Breast epithelium (tissue), 4 donors: ENCODE results near the gene FLNB. TPM values are rescaled to one million over a fixed set of nuclear protein-coding genes. Genes with fewer than 3 reads are reported as not detected.

Source experiments
- DNase-seq, 2 donors: peaks; one replicate each; pipeline ENCODE4 v3.0.0-alpha.2; 2019; ENCODE audit warnings: low spot score in 2 of 2
- H3K27ac ChIP-seq, 2 donors: fragments of 200-600 bp; sonication (generic) in 1 of 2; one replicate each; pipeline ENCODE4 v1.5.1; 2016 to 2019; ENCODE audit warnings: mild to moderate bottlenecking in 1 of 2
- H3K27me3 ChIP-seq, 2 donors: fragments of 200-600 bp; sonication (generic) in 1 of 2; one replicate each; pipeline versions ENCODE4 v1.5.1 to v1.6.0; 2017 to 2019; ENCODE audit warnings: control low read depth in 1 of 2, mild to moderate bottlenecking in 1 of 2
- H3K36me3 ChIP-seq: fragments of 200-600 bp; one replicate; pipeline ENCODE4 v1.5.1; 2019
- H3K4me1 ChIP-seq, 2 donors: fragments of 200-600 bp; sonication (generic); one replicate each; pipeline ENCODE4 v1.5.1; 2016 to 2019; ENCODE audit warnings: control low read depth in 1 of 2
- H3K4me3 ChIP-seq, 3 donors: fragments of 200-600 bp; sonication (generic); 1 replicate in 2 of 3; 2 replicates in 1 of 3; pipeline ENCODE4 v1.5.1; 2016 to 2019; ENCODE audit warnings: mild to moderate bottlenecking in 3 of 3, moderate library complexity in 2 of 3
- H3K9me3 ChIP-seq, 2 donors: fragments of 200-600 bp; sonication (generic) in 1 of 2; one replicate each; pipeline ENCODE4 v1.5.1; 2016 to 2019; ENCODE audit warnings: control low read depth in 1 of 2
- POLR2A ChIP-seq: fragments of 450-650 bp; IDR thresholded peaks from one replicate; pipeline ENCODE4 v1.6.1; 2016; ENCODE audit warnings: antibody characterized with exemption, mild to moderate bottlenecking, moderate library complexity
- POLR2AphosphoS5 ChIP-seq, 3 donors: sonication (generic); formaldehyde crosslinking; IDR thresholded peaks; one replicate each; pipeline ENCODE4 v1.6.1; 2017; ENCODE audit warnings: antibody characterized with exemption in 3 of 3
- intact Hi-C: fragments of 100-400 bp; cut with DNase I; formaldehyde crosslinking; loops from one replicate; pipeline ENCODE4 v1.15.1; 2023; ENCODE audit warnings: low total_unique reads
- total RNA-seq, 3 donors: library from RNA; depleted of rRNA; stranded (reverse); fragments of >200 nt; gene quantifications; one replicate each; pipeline ENCODE4 v1.1.0, GENCODE V29; 2016
- TF ChIP-seq, protein P1 (sequence below), 3 donors: fragments of 450-650 bp; IDR thresholded peaks; one replicate each; pipeline ENCODE4 v1.5.1; 2016 to 2017; ENCODE audit warnings: antibody characterized with exemption in 3 of 3, mild to moderate bottlenecking in 3 of 3, moderate library complexity in 3 of 3

FLNB gene
- total RNA-seq, 3 donors from 2014 or later: 40.3 to 242 (median 164) TPM

DNA sequence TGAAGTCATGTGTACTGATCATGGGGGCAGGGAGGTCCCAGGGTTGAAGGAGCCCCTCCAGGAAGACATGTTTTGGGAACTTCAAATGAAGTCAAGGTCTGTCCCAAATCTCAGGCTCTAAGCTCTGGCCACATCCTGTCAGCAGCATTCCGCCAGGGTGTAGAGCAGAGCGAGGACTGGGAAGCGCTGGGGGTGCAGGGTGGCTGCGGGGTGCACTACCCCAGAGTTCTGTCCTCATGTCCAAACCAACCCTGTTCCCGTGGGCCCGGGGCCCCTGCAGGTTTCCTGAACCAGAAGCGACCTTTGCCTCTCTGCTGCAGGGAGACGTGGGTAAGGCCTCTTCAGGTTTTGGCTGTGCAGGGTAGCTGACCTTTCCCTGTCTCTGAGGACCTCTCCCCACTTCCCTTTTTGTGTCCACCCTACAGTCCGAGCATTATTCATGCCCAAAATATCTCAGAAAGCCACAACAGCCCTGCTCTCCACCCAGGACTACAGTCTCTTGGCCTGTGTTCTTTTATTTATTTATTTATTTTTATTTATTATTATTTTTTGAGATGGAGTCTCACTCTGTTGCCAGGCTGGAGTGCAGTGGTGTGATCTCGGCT, 26.6 kb upstream of the FLNB start:
- Histone ChIP-seq H3K4me1 (no peaks in the 10 kb centered on the region), H3K27ac (no peak overlapping the region), H3K27me3 (no peaks in the 10 kb centered on the region), H3K4me3 (no peak overlapping the region), H3K9me3 (no peaks in the 10 kb centered on the region), H3K36me3 (no peaks in the 10 kb centered on the region)
- no peak for DNase-seq
- intact Hi-C loops: no loop called here
- TF ChIP-seq POLR2A: no peak
- no peak for TF ChIP-seq POLR2AphosphoS5 (IDR thresholded peaks at IDR 0.05)
- TF ChIP-seq, protein P1, sequence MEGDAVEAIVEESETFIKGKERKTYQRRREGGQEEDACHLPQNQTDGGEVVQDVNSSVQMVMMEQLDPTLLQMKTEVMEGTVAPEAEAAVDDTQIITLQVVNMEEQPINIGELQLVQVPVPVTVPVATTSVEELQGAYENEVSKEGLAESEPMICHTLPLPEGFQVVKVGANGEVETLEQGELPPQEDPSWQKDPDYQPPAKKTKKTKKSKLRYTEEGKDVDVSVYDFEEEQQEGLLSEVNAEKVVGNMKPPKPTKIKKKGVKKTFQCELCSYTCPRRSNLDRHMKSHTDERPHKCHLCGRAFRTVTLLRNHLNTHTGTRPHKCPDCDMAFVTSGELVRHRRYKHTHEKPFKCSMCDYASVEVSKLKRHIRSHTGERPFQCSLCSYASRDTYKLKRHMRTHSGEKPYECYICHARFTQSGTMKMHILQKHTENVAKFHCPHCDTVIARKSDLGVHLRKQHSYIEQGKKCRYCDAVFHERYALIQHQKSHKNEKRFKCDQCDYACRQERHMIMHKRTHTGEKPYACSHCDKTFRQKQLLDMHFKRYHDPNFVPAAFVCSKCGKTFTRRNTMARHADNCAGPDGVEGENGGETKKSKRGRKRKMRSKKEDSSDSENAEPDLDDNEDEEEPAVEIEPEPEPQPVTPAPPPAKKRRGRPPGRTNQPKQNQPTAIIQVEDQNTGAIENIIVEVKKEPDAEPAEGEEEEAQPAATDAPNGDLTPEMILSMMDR (IDR thresholded peaks at IDR 0.05): no peak

DNA sequence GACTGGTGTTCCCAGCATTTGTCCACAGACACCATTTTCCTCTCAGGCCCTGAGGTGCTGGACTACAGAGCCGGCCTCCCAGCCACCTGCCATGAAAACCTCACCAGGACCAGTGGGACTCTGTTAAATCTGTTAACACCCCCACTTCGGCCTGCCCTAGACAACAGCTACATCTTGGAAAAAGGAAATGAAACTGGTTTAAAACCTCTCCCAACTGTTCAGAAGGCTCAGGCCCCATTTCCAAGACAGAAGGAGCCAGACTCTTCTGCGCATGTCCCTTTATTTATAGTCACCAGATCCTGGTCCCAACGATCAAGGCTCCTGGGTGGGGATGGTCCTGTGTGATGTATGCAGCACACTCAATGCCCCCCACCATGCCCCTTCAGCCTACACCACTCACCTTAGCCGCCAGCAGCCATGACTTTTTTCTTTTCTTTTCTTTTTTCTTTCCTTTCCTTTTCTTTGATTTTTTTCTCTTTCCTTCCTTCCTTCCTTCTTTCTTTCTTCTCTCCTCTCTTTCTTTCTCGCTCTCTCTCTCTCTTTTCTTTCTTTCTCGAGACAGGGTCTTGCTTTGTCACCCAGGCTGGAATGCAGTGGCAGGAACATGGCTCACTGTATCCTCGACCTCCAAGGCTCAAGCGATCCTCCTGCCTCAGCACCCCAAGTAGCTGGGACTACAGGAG, 25.5 kb upstream of the FLNB start:
- intact Hi-C loops: no loop called here
- Histone ChIP-seq H3K27ac (no peak overlapping the region), H3K9me3 (no peaks in the 10 kb centered on the region), H3K27me3 (no peaks in the 10 kb centered on the region), H3K36me3 (no peaks in the 10 kb centered on the region), H3K4me3 (no peak overlapping the region), H3K4me1 (no peaks in the 10 kb centered on the region)
- no peak for DNase-seq
- TF ChIP-seq POLR2AphosphoS5 (IDR thresholded peaks at IDR 0.05) (no peak), POLR2A (no peak)
- TF ChIP-seq, protein P1 (IDR thresholded peaks at IDR 0.05): no peak

DNA sequence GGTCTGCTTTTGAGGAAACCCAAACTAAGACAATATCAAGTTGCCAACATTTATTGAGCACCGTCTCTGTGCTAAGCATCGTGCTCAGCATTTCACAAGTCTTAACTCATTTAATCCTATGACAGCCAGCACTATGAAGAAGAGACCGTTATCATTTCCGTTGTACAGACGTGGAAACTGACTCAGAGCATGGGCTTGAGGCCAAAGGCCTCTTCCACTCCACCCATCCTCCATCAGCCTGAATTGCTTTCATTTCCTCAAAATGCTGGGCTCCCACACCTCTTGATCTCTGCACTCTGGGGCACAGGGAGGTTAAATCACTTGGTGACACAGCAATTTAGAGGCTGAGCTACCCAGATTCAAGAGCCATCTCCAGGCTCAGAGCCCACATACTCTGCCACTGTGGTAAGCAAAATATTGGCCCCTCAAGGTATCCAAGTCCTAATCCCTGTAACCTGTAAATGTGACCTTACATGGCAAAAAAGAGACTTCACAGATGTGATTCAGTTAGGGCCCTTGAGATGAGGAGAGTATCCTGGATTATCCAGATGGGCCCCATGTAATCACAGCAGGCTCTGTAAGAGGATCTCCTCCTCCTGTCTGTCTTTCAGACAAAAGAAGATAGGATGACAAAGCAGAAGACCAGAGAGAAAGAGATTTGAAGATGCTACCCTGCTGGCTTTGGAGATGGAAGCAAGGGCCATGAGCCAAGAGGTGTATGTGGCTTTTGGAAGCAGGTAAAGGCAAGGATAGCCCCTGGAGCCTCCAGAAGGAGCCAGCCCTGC, 24.3 kb upstream of the FLNB start:
- peak in 1 of 3 donors; percentile 15 for TF ChIP-seq POLR2AphosphoS5 (IDR thresholded peaks at IDR 0.05)
- no peak for TF ChIP-seq POLR2A
- TF ChIP-seq, protein P1 (IDR thresholded peaks at IDR 0.05): no peak
- DNase-seq: no peak
- no peaks in the 10 kb centered on the region for H3K27me3 ChIP-seq
- no peaks in the 10 kb centered on the region for H3K9me3 ChIP-seq
- H3K4me3 ChIP-seq: no peak overlapping the region
- no peaks in the 10 kb centered on the region for H3K36me3 ChIP-seq
- peak overlapping the region in 1 of 2 donors; percentile 48 for H3K27ac ChIP-seq
- intact Hi-C loops: no loop called here
- H3K4me1 ChIP-seq: no peaks in the 10 kb centered on the region

DNA sequence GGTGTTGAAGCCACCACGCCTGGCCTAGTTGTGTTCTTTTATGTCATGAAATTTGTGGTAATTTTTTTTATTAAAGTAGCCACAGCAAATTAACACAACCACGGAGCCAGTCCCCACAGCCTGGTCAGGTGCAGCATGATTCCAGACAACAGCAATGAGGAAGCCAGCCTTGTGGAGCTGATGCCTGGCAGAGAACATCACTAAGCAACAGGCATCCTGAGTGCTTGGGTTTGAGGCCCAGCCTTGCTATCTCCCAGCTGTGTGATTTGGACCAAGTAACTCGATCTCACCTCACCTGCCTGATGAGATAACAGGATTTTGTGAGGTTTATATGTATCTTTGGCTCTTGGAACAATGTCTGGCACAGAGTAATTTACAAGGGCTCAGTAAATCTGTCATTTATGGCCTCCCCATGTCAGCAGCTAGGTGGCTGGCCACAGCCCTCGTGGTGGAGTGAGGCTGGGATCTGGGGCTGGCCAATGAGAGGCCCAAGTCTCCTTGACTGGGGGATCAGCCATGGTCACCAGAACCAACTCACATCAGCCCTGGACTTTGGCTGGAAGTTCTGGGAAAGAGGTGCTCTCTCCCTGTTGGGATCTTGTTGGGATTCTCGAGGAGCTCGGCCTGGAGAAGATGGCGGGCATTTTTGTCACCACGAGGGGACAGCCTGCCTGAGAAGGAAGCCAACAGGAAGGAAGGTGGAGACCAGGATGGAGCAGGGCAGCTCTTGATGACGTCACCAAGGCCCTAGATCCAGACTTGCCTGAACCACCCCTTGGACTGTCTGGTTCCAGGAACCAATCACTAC, 22.8 kb upstream of the FLNB start:
- Histone ChIP-seq H3K36me3 (no peaks in the 10 kb centered on the region), H3K27me3 (no peaks in the 10 kb centered on the region), H3K9me3 (no peaks in the 10 kb centered on the region), H3K27ac (no peak overlapping the region), H3K4me1 (no peaks in the 10 kb centered on the region), H3K4me3 (no peak overlapping the region)
- TF ChIP-seq, protein P1 (IDR thresholded peaks at IDR 0.05): no peak
- no peak for TF ChIP-seq POLR2A
- TF ChIP-seq POLR2AphosphoS5 (IDR thresholded peaks at IDR 0.05): no peak
- intact Hi-C loops: no loop called here
- no peak for DNase-seq
